ENCODE data around the gene RHOV.

RHOV gene

GRCh38 chr15:40843885-40844695 lies 29.9 kb downstream of the RHOV start, which contains the start of gene SPINT1:
SPINT1 (plus strand) TSS chr15:40844048; CDS start chr15:40844555, 507 bp downstream.
- DNase-seq = peak; percentile 17

GRCh38 chr15:40843261-40843884 lies 30.7 kb downstream of the RHOV start:
- no peak for DNase-seq

GRCh38 chr15:40841741-40842140 lies 32.3 kb downstream of the RHOV start:
- no peak for DNase-seq

GRCh38 chr15:40838756-40839155 lies 35.3 kb downstream of the RHOV start:
- DNase-seq = no peak

GRCh38 chr15:40836020-40836419 lies 38.0 kb downstream of the RHOV start:
- no peak for DNase-seq

- DNase-seq = no peak
These were observed 41.1 kb downstream of the RHOV start for GRCh38 chr15:40832903-40833302.

GRCh38 chr15:40831861-40832260 lies 42.2 kb downstream of the RHOV start:
- no peak for DNase-seq

- DNase-seq = no peak
These were observed 43.1 kb downstream of the RHOV start for GRCh38 chr15:40830884-40831283.

- DNase-seq = no peak
These were observed 44.9 kb downstream of the RHOV start for GRCh38 chr15:40829115-40829514.

- no peak for DNase-seq
These were observed 45.5 kb downstream of the RHOV start, which contains the start of gene PPP1R14D for GRCh38 chr15:40828447-40829036. PPP1R14D (minus strand) TSS chr15:40828708; CDS start chr15:40828641, 67 bp downstream.

- DNase-seq = no peak
These were observed 47.5 kb downstream of the RHOV start for GRCh38 chr15:40826423-40827075.

- no peak for DNase-seq
These were observed 48.2 kb downstream of the RHOV start for GRCh38 chr15:40825661-40826422.

GRCh38 chr15:40823572-40824343 lies 50.3 kb downstream of the RHOV start:
- no peak for DNase-seq

All from activated effector memory CD4-positive, alpha-beta T cell treated with Interleukin-2 at 50 U/mL for 16 hours (primary cell).